DMS53 treated with DMSO at 0.1 percent for 48 hours (cell line): Measurements from ENCODE around the gene ST8SIA5.
A peak's percentile ranks its signal among the peaks of the same experiment; 100 is the strongest.

Source experiments
- DNase-seq: peaks from one replicate; lab custom pipeline; 2025; ENCODE audit not compliant: unreplicated experiment; lab: John Stamatoyannopoulos, UW

ST8SIA5 gene

GRCh38 chr18:46632401-46633071 lies 124.3 kb downstream of the ST8SIA5 start:
- DNase-seq = no peak

GRCh38 chr18:46630991-46631390 lies 125.9 kb downstream of the ST8SIA5 start:
- no peak for DNase-seq

DNA sequence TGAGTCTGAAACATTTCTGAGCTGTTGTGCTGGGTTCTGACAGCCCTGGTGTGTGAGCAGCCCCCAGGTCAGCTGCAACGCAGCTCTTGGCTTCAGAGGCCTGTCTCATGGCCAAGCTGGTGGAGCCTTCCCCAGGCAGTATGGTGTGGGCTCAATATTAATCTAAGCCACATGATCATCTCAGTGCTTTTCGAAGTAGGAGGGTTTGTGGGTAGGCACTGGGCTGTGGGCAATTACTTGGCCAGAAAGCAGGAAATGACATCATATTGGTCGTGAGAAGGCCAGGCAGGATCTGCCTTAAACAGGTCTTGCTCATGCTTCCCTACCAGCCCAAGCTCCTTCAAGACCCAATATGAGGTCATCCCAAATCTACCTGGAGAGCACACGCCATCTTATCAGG lies 126.7 kb downstream of the ST8SIA5 start:
- no peak for DNase-seq

GRCh38 chr18:46629361-46629760 lies 127.5 kb downstream of the ST8SIA5 start:
- no peak for DNase-seq

DNA sequence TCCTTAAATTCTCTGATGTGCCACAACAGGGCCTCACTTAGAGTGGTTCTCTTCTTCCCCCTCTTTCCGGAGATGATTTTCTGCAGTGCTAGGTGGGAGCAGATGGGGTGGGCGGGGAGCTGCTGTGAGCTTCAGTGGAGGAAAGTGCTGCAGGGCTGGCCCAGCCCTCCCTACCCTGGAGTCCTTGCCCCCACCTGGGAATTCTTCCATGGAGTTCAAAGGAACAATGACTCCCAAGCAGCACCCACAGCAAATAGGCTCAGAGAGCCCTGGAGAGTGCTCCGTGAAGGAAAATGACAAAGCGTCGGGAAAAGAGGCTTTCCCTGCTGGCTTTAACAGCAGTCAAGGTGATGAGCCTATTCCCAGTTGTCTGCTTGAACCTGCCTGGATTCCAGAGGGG lies 128.6 kb downstream of the ST8SIA5 start:
- DNase-seq = no peak

DNA sequence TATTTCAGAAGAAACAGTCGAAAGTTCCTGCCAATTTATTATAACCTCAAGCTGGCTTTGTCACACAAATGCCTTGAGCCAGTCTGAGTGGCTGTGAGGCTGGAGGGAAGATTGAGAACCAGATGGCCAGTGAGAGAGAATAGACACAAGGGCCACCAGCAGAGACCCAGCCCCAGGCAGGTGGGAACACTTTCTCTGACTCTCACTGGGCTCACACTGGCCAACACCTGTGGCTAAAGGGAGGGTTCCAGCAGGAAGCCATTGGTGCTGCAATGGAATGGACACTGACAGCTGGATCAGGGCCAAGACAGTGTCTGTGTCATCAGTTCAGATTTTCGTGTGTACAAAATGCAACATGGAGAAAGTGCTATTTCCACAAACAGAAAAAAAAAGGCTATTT lies 129.7 kb downstream of the ST8SIA5 start:
- no peak for DNase-seq

GRCh38 chr18:46625069-46625468 lies 131.8 kb downstream of the ST8SIA5 start:
- no peak for DNase-seq

DNA sequence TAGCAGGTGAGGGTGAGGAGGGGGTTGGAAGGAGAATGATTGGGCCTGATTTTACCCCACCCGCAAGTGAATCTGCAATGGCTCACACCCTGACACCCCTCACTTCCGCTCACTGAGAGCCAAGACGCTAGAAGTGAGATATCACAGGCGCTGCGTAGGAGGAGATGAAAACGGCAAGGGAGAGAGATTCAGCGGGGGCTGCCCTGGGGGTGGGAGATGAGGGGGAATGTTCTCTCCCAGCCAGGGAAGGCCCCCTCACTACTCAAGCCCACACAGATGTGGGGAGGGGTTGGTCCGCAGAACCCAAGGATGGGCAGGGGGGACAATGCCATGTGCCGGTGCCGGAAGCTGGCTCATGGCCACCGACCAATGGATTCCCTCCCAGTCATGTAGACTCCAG lies 132.7 kb downstream of the ST8SIA5 start:
- DNase-seq = no peak

- no peak for DNase-seq
Measured at GRCh38 chr18:46623541-46623940, 133.3 kb downstream of the ST8SIA5 start.

DNA sequence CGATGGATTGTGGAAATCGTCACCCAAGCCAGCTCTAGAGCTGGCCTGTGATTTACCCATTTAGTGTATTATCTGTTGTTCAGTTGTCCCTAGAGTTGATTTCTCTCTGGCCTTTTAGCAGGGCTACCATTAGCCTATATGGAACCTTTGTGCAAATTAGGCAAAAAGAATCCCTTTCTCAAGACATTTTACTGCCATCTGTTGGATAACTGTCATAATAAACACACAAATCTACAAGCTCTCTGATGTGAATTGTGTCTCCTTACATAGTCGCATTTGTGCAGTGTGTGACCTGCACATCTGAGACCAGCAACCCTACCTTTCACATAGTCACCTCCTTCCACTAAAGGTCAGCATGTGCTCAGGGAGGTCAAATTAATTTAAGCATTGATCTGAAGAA lies 133.9 kb downstream of the ST8SIA5 start:
- peak; percentile 49 for DNase-seq

DNA sequence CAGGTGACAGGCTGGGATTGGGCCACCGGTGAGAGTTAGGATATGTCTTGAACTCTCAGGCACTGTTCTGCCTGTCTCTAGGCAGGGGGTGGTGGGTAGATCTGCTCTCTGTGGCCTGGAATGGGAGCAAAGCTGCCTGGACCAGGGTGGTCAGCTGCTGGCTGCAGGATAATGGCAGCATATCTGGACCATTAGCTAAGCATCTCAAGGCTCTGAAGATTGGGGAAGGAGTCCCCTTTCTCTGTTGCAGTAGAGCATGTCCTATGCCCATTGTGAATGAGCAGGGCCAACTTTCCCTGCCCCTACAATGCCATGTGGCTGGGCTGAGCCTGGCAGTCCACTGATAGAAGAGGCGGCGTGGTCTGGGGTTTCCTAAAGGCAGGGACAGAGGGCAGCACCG lies 134.4 kb downstream of the ST8SIA5 start:
- no peak for DNase-seq

DNA sequence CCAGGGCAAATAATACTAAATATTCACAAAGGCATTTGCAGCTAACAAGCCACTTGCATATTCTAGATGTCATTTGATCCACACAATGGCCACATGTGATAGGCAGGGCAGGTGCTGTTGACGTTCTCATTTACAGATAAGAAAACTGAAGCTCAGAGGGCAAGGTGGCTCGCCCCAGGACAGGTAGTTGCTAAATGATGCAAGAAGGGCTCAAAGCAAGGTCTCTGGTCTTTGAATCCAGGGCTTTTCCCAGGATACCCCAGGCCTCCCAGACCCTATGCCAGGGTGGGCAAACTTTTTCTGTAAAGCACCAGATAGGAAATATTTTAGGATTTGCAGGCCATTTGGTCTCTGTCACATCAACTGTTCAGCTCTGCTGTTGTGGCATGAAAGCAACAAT lies 135.0 kb downstream of the ST8SIA5 start:
- no peak for DNase-seq

GRCh38 chr18:46621111-46621766 lies 135.6 kb downstream of the ST8SIA5 start:
- no peak for DNase-seq

GRCh38 chr18:46619559-46619958 lies 137.3 kb downstream of the ST8SIA5 start:
- no peak for DNase-seq
